Limb (tissue), 2 donors: ENCODE data around the gene KCNE1.
"Not testable (repeated sequence)": the region's sequence is repeated elsewhere in the genome, so short reads cannot be mapped to it uniquely, and the experiment has no call there.

Experiments used
- DNase-seq, 2 donors: peaks; one replicate each; pipeline ENCODE4 v3.0.0-alpha.2; 2016; ENCODE audit errors: extremely low spot score in 2 of 2

Gene KCNE1

GRCh38 chr21:34511787-34512455 lies at the start of gene KCNE1:
Gene KCNE1, minus strand, starts transcription at chr21:34512210. Its CDS starts 62,576 bp downstream, at chr21:34449634.
- no peak for DNase-seq

GRCh38 chr21:34561806-34562205 lies 49.8 kb upstream of the KCNE1 start:
- no peak for DNase-seq

- DNase-seq: no peak
These were observed 48.6 kb upstream of the KCNE1 start for GRCh38 chr21:34560609-34561008.

- no peak for DNase-seq
These were observed 48.0 kb upstream of the KCNE1 start for GRCh38 chr21:34560021-34560420.

- DNase-seq: no peak
These were observed 47.1 kb upstream of the KCNE1 start for GRCh38 chr21:34559089-34559631.

- no peak for DNase-seq
These were observed 46.2 kb upstream of the KCNE1 start for GRCh38 chr21:34558166-34558565.

GRCh38 chr21:34557261-34557660 lies 45.3 kb upstream of the KCNE1 start:
- no peak for DNase-seq

GRCh38 chr21:34554670-34555069 lies 42.7 kb upstream of the KCNE1 start:
- DNase-seq: not testable (repeated sequence)

- DNase-seq: no peak
These were observed 42.2 kb upstream of the KCNE1 start for GRCh38 chr21:34554227-34554626.

- DNase-seq: no peak
These were observed 41.3 kb upstream of the KCNE1 start for GRCh38 chr21:34553151-34553952.

- no peak for DNase-seq
These were observed 40.5 kb upstream of the KCNE1 start for GRCh38 chr21:34552360-34553098.

- no peak for DNase-seq
These were observed 38.3 kb upstream of the KCNE1 start for GRCh38 chr21:34550182-34550799.

GRCh38 chr21:34548781-34549376 lies 36.9 kb upstream of the KCNE1 start:
- DNase-seq: no peak

- no peak for DNase-seq
These were observed 34.5 kb upstream of the KCNE1 start for GRCh38 chr21:34546542-34546941.

- no peak for DNase-seq
These were observed 33.3 kb upstream of the KCNE1 start for GRCh38 chr21:34545079-34545884.

GRCh38 chr21:34544032-34544496 lies 32.1 kb upstream of the KCNE1 start:
- no peak for DNase-seq

GRCh38 chr21:34543017-34543416 lies 31.0 kb upstream of the KCNE1 start:
- DNase-seq: no peak

GRCh38 chr21:34540206-34540605 lies 28.2 kb upstream of the KCNE1 start:
- no peak for DNase-seq

- no peak for DNase-seq
These were observed 25.8 kb upstream of the KCNE1 start for GRCh38 chr21:34537838-34538237.

- no peak for DNase-seq
These were observed 24.8 kb upstream of the KCNE1 start for GRCh38 chr21:34536820-34537219.
